Measurements from ENCODE around the gene TACR2.

TACR2 gene

GRCh38 chr10:69425041-69425440 is 8.3 kb upstream of the TACR2 start:
- H3K27me3 ChIP-seq (ENCODE audit: low read length), result no peaks in the 10 kb centered on the region
- no peaks in the 10 kb centered on the region for H3F3A ChIP-seq (ENCODE audit: insufficient read depth)
- no peak overlapping the region for H3K4me3 ChIP-seq (ENCODE audit: insufficient read depth, low read length, poor library complexity, severe bottlenecking)
- no peaks in the 10 kb centered on the region for H4K20me1 ChIP-seq (ENCODE audit: low read depth, low read length)
- H3K27ac ChIP-seq (ENCODE audit: low read depth, low read length), result no peak overlapping the region
- TF ChIP-seq EZH2phosphoT487 (conservative IDR thresholded peaks at IDR 0.05; ENCODE audit: low read length), result no peak
- TF ChIP-seq CTCF (IDR thresholded peaks at IDR 0.05; ENCODE audit: insufficient read depth, low read length, poor library complexity, severe bottlenecking), result no peak
- H3K4me2 ChIP-seq (ENCODE audit: low read depth, low read length, poor library complexity, severe bottlenecking), result no peak overlapping the region
- no peaks in the 10 kb centered on the region for H3K36me3 ChIP-seq (ENCODE audit: low read length)
- H3K9me2 ChIP-seq (replicated peaks; ENCODE audit: insufficient read depth, low read length), result no peaks in the 10 kb centered on the region
- H3K9me3 ChIP-seq (ENCODE audit: insufficient read depth, low read length), result no peaks in the 10 kb centered on the region
- no peak overlapping the region for H2AFZ ChIP-seq (ENCODE audit: low read depth, low read length, severe bottlenecking)
- no peak overlapping the region for H3K9ac ChIP-seq (ENCODE audit: low read length)
- H3K79me2 ChIP-seq (ENCODE audit: insufficient read depth, low read length), result no peaks in the 10 kb centered on the region

DNA sequence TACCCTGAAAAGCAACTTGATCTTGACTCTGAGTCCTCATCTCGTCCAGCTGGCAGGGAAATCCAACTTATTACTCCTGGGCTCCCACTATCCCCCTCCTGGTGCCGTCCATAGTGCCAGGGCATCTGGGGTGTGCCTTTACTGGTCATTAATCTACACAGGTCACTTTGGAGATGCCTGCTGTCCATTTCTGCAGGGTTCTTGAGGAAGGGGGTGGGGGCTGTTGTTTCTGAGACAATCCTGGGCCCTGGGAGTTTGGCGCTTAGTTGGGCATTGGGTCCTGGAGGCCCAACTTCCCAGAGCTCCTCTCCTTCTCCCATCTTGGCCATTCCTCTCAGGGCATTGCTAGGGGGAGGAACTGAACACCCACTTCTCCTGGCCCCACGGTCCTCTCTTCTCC is 6.0 kb upstream of the TACR2 start:
- Histone ChIP-seq H3K9me2 (replicated peaks; ENCODE audit: insufficient read depth, low read length) (no peaks in the 10 kb centered on the region), H2AFZ (ENCODE audit: low read depth, low read length, severe bottlenecking) (no peak overlapping the region), H3K36me3 (ENCODE audit: low read length) (no peaks in the 10 kb centered on the region), H3K27me3 (ENCODE audit: low read length) (no peaks in the 10 kb centered on the region), H3K27ac (ENCODE audit: low read depth, low read length) (no peak overlapping the region), H3K4me2 (ENCODE audit: low read depth, low read length, poor library complexity, severe bottlenecking) (no peak overlapping the region), H4K20me1 (ENCODE audit: low read depth, low read length) (no peaks in the 10 kb centered on the region), H3F3A (ENCODE audit: insufficient read depth) (no peaks in the 10 kb centered on the region), H3K79me2 (ENCODE audit: insufficient read depth, low read length) (no peaks in the 10 kb centered on the region), H3K9ac (ENCODE audit: low read length) (no peak overlapping the region), H3K4me3 (ENCODE audit: insufficient read depth, low read length, poor library complexity, severe bottlenecking) (no peak overlapping the region), H3K9me3 (ENCODE audit: insufficient read depth, low read length) (no peaks in the 10 kb centered on the region)
- TF ChIP-seq EZH2phosphoT487 (conservative IDR thresholded peaks at IDR 0.05; ENCODE audit: low read length), result no peak
- no peak for TF ChIP-seq CTCF (IDR thresholded peaks at IDR 0.05; ENCODE audit: insufficient read depth, low read length, poor library complexity, severe bottlenecking)

DNA sequence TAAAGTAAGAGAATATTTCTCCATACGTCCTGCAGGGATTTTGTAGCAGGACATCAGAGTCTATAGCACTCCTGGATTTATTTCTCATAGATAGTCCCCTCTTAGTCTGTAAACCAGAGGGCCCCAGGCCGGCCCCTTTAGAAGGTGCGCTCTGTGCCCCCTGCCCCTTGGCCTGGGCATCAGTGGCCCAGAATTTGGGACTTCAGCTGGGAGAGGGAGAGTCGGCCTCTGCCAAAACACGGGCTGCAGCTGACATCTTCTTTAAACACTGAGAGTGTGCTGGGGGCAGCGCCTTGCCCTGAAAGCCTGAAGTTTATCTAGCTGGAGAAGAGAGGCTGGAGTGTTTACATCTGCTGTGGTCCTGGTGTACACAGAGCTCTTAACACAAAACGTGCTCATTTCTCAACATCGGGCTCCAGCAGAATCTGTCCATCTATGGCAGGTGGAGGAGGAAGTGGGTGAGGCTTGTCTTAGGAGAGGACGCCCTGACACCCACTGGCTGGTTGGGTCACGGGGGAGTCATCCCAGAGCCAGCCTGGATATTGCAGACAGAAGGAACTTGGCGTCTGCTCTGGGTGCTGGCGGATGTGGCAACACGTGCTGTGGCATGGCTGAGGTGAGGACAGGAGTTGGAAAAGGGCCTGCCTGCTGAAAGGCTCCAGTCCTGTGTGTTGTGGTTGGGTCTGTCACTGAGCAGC is 5.0 kb upstream of the TACR2 start:
- Histone ChIP-seq H3K4me3 (ENCODE audit: insufficient read depth, low read length, poor library complexity, severe bottlenecking) (no peak overlapping the region), H3K27ac (ENCODE audit: low read depth, low read length) (no peak overlapping the region), H4K20me1 (ENCODE audit: low read depth, low read length) (no peaks in the 10 kb centered on the region), H3K36me3 (ENCODE audit: low read length) (no peaks in the 10 kb centered on the region), H3K27me3 (ENCODE audit: low read length) (no peaks in the 10 kb centered on the region), H3F3A (ENCODE audit: insufficient read depth) (no peaks in the 10 kb centered on the region), H3K79me2 (ENCODE audit: insufficient read depth, low read length) (no peaks in the 10 kb centered on the region), H3K9me2 (replicated peaks; ENCODE audit: insufficient read depth, low read length) (no peaks in the 10 kb centered on the region), H3K4me2 (ENCODE audit: low read depth, low read length, poor library complexity, severe bottlenecking) (no peak overlapping the region), H3K9ac (ENCODE audit: low read length) (no peak overlapping the region), H3K9me3 (ENCODE audit: insufficient read depth, low read length) (no peaks in the 10 kb centered on the region), H2AFZ (ENCODE audit: low read depth, low read length, severe bottlenecking) (no peak overlapping the region)
- TF ChIP-seq CTCF (IDR thresholded peaks at IDR 0.05; ENCODE audit: insufficient read depth, low read length, poor library complexity, severe bottlenecking), result no peak
- TF ChIP-seq EZH2phosphoT487 (conservative IDR thresholded peaks at IDR 0.05; ENCODE audit: low read length), result no peak

Measured in SU-DHL-6 (cell line).